HG03378 (cell line): ENCODE data around the gene GPR139.

Experiments used
- ATAC-seq: cut with Tn5 transposase; IDR thresholded peaks from one replicate; pipeline ENCODE4 v1.9.1; 2021; ENCODE audit warnings: mild to moderate bottlenecking, moderate library complexity; ENCODE audit not compliant: unreplicated experiment

The GPR139 gene

DNA sequence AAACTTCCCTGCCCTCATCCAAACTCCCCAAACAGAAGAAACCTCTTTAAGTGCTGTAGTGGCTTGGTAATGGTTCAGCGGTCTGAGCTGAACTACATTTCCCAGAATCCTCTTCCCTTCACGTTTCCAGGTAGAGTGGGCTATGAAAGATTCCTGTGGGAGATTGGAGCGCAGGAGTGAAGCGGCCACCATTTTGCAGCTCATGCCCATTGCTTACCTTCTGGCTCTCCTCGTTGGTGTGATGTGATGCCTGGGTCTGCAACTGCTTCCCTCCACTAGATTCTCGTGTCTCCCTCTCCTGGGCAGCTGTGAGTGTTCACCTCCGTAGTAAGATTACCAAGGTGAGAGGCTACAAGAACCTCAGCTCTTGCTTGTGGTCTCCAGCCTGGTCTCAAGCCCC, 82.1 kb downstream of the GPR139 start:
- no peak for ATAC-seq

DNA sequence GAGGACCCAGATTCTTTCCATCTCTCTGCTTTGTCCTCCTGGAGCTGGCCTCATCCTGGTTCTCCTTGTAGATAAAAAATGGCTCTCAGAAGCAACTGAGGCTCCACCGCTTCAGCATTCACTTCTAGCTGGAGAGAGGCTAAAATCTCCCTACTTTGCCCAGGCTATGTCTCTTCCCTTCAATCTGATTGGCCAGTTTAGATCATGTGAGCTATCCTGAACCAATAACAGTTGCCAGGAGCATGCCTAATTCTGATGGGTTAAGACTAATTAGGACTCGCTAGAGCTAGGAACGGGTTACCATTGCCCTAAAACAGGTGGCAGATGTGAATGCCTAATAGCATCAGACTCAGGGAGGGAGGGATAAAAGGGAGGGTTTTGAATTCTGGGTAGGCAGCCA, 89.6 kb downstream of the GPR139 start:
- no peak for ATAC-seq
